Measurements from ENCODE around the gene RECK.

The RECK gene

DNA sequence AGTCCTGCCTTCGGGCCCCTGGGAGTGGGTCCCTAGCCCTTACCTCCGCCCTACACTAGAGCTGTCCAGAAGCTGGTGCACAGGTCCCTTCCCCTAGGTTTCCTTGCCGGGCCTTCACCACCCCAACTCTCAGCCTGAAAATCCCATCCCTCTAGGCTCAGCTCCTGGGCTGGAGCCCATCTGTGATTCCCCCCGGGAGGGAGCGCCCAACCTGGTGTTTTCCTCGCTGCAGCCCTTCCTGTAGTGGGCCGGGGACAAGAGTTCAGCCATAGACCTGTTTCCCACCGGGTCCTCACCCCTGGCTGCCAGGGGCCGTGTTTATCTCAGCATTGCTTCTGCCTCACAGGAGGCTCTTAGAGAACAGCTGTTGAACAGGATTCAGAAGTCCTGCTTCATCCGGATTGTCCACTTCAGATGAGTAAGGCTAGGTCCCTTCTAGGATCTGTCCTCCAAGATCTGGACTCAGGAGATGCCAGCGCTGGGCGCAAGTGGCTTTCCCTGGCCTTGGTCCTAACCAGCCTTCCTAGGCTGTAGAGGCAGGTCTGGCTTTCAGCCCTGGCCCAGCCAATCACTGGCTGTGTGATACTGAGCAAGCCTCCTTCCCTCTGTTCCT lies 100.8 kb downstream of the RECK start:
- DNase-seq (ENCODE audit: extremely low spot score): no peak
- ChIA-PET POLR2A (interaction anchor here (1.9 kb wide), 1 partner anchor 26 kb away, joined by 6 read pairs; no protein-coding TSS in a partner anchor), CTCF (no interaction called here)
- TF ChIP-seq FOXM1 (IDR thresholded peaks at IDR 0.05; ENCODE audit: borderline replicate concordance) (no peak), SUZ12 (IDR thresholded peaks at IDR 0.05) (no peak), FOXK2 (IDR thresholded peaks at IDR 0.05) (no peak), TARDBP (IDR thresholded peaks at IDR 0.05) (no peak), LEF1 (IDR thresholded peaks at IDR 0.05; ENCODE audit: borderline replicate concordance) (no peak), L3MBTL2 (conservative IDR thresholded peaks at IDR 0.05) (no peak), NFRKB (IDR thresholded peaks at IDR 0.05) (no peak), ELF4 (IDR thresholded peaks at IDR 0.05) (no peak), ZNF384 (IDR thresholded peaks at IDR 0.05) (no peak), BHLHE40 (IDR thresholded peaks at IDR 0.05; ENCODE audit: borderline replicate concordance) (no peak), ARNT (IDR thresholded peaks at IDR 0.05) (no peak), SP1 (IDR thresholded peaks at IDR 0.05) (no peak), HDGF (IDR thresholded peaks at IDR 0.05; ENCODE audit: borderline replicate concordance) (no peak), FOXA1 (IDR thresholded peaks at IDR 0.05) (no peak)
- TF ChIP-seq, protein P1, sequence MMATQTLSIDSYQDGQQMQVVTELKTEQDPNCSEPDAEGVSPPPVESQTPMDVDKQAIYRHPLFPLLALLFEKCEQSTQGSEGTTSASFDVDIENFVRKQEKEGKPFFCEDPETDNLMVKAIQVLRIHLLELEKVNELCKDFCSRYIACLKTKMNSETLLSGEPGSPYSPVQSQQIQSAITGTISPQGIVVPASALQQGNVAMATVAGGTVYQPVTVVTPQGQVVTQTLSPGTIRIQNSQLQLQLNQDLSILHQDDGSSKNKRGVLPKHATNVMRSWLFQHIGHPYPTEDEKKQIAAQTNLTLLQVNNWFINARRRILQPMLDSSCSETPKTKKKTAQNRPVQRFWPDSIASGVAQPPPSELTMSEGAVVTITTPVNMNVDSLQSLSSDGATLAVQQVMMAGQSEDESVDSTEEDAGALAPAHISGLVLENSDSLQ (IDR thresholded peaks at IDR 0.05): no peak

DNA sequence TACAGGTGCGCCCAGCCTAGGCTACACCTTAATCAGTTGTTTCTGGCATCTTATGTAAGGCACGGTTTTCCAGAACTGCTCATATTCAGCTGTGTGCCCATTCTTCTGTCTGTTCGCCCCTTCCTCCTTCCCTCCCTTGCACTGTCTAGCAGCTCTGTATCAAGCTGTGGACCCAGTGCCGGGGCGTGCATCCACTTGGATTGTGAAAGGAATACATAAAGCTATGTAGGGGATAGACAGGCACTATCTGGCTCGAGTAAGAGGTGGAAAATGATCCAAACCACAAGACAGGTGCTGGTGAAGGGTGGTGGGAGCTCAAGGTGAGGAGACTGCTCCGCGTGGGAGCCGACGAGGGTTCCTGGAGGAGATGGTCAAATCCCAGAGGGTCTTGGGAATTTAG lies 101.8 kb downstream of the RECK start:
- CTCF ChIA-PET: no interaction called here
- TF ChIP-seq HDGF (IDR thresholded peaks at IDR 0.05; ENCODE audit: borderline replicate concordance): no peak
- no peak for TF ChIP-seq SUZ12 (IDR thresholded peaks at IDR 0.05)
- TF ChIP-seq FOXK2 (IDR thresholded peaks at IDR 0.05): no peak
- no peak for TF ChIP-seq CTBP1 (IDR thresholded peaks at IDR 0.05; ENCODE audit: borderline replicate concordance)
- no peak for TF ChIP-seq TARDBP (IDR thresholded peaks at IDR 0.05)
- TF ChIP-seq BHLHE40 (IDR thresholded peaks at IDR 0.05; ENCODE audit: borderline replicate concordance): no peak
- TF ChIP-seq ARNT (IDR thresholded peaks at IDR 0.05): no peak
- no peak for TF ChIP-seq SP1 (IDR thresholded peaks at IDR 0.05)
- no peak for TF ChIP-seq LEF1 (IDR thresholded peaks at IDR 0.05; ENCODE audit: borderline replicate concordance)
- no peak for TF ChIP-seq ELF4 (IDR thresholded peaks at IDR 0.05)
- TF ChIP-seq NFRKB (IDR thresholded peaks at IDR 0.05): no peak
- TF ChIP-seq ZNF384 (IDR thresholded peaks at IDR 0.05): no peak
- no peak for TF ChIP-seq FOXA1 (IDR thresholded peaks at IDR 0.05)
- no peak for TF ChIP-seq FOXM1 (IDR thresholded peaks at IDR 0.05; ENCODE audit: borderline replicate concordance)
- TF ChIP-seq L3MBTL2 (conservative IDR thresholded peaks at IDR 0.05): no peak
- TF ChIP-seq, protein P1 (IDR thresholded peaks at IDR 0.05): no peak
- no peak for DNase-seq (ENCODE audit: extremely low spot score)
- POLR2A ChIA-PET: no interaction called here

DNA sequence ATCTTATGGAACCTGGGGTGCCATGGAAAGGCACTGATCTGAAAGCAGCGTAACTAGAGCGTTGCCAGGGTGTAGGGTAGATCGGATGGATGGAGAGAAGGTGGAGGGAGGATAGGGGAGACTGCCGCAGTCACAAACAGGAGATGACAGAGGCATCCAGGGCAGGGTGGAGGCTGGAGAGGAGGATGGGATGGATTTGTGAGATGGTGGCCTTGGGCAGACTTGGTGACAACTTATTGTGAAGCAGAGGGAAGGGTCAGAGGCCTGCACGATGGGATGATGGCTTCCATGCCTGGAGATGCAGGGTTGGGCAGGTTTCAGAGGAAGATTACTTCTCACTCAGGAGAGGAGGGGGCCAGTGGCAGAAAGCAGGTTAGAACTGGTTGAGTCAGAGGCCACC lies 102.2 kb downstream of the RECK start:
- CTCF ChIA-PET: no interaction called here
- DNase-seq (ENCODE audit: extremely low spot score): no peak
- POLR2A ChIA-PET: no interaction called here
- TF ChIP-seq ARNT (IDR thresholded peaks at IDR 0.05): no peak
- TF ChIP-seq FOXM1 (IDR thresholded peaks at IDR 0.05; ENCODE audit: borderline replicate concordance): no peak
- TF ChIP-seq CTBP1 (IDR thresholded peaks at IDR 0.05; ENCODE audit: borderline replicate concordance): no peak
- no peak for TF ChIP-seq L3MBTL2 (conservative IDR thresholded peaks at IDR 0.05)
- no peak for TF ChIP-seq LEF1 (IDR thresholded peaks at IDR 0.05; ENCODE audit: borderline replicate concordance)
- TF ChIP-seq BHLHE40 (IDR thresholded peaks at IDR 0.05; ENCODE audit: borderline replicate concordance): no peak
- no peak for TF ChIP-seq TARDBP (IDR thresholded peaks at IDR 0.05)

DNA sequence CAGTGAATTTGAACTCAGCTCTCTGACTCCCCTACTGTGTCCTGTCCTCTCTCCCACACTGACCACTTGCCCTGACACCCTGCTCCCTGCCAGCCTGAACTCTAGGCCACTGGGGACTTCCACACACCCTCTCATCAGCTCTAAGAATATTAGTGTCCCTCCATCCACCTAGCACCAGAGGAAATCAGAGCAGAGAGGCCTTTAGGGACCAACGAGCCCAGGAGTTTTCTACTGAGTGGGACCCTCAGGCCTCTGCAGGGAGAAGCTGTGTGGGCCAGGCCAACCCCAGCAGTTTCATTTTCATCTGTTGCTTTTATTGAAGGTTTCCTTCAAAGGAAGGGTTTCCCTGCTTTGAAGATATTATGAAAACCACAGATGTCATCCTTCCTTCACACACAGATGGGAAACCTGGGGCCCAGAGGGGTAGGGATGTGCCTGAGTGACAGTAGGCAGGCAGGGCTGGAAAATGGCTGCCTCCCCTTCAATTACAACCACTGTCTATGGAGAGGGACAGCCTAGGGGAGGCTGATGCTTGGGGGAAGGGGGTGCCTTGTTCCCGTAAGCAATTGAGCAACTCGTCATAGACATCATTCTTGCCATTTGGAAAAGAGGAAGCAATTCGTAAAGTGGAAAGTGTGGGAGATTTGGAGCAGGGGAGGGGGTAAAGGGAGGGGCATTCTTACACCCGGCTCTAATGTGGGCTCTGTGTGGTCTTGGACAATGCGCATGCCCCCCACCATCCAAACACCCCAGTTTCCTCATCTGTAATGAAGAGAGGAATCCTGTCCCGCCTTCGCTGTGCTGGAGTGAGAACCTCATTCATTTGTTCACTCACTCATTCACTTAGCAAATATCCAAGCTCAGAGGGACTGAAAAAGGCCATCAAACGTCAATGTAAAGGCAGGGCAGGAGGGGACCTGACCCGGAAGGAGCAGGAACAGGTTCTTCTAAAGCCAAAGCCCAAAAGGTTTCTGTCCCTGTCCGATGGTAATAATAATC lies 103.7 kb downstream of the RECK start:
- ChIA-PET POLR2A (no interaction called here), CTCF (no interaction called here)
- TF ChIP-seq FOXA1 (IDR thresholded peaks at IDR 0.05): no peak
- TF ChIP-seq ZNF384 (IDR thresholded peaks at IDR 0.05): no peak
- no peak for TF ChIP-seq SUZ12 (IDR thresholded peaks at IDR 0.05)
- no peak for TF ChIP-seq ELF4 (IDR thresholded peaks at IDR 0.05)
- no peak for TF ChIP-seq CTBP1 (IDR thresholded peaks at IDR 0.05; ENCODE audit: borderline replicate concordance)
- no peak for TF ChIP-seq BHLHE40 (IDR thresholded peaks at IDR 0.05; ENCODE audit: borderline replicate concordance)
- no peak for TF ChIP-seq SP1 (IDR thresholded peaks at IDR 0.05)
- TF ChIP-seq L3MBTL2 (conservative IDR thresholded peaks at IDR 0.05): no peak
- TF ChIP-seq, protein P1 (IDR thresholded peaks at IDR 0.05): no peak
- TF ChIP-seq LEF1 (IDR thresholded peaks at IDR 0.05; ENCODE audit: borderline replicate concordance): no peak
- TF ChIP-seq FOXK2 (IDR thresholded peaks at IDR 0.05): no peak
- TF ChIP-seq NFRKB (IDR thresholded peaks at IDR 0.05): no peak
- TF ChIP-seq TARDBP (IDR thresholded peaks at IDR 0.05): no peak
- TF ChIP-seq HDGF (IDR thresholded peaks at IDR 0.05; ENCODE audit: borderline replicate concordance): no peak
- TF ChIP-seq FOXM1 (IDR thresholded peaks at IDR 0.05; ENCODE audit: borderline replicate concordance): no peak
- DNase-seq (ENCODE audit: extremely low spot score): no peak

DNA sequence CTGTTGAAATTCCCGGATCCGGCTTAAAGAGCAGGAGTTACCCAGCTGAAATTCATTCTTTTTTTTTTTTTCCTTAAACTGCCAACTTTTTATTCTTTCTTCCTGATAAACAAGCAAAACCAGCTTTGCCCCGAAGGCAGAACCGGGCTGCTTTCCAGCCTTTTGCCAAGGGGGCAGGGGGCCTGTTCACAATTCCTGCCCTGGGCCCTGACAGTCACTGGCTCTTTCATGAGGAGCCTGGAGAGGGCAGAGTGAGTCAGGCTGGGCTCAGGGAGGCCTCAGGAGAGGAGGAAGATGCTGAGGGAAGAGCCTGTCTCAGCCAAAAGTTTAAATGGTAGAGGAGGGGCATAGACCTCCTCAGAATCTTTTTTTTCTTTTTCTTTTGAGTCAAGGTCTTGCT lies 104.6 kb downstream of the RECK start:
- POLR2A ChIA-PET: no interaction called here
- no peak for TF ChIP-seq SUZ12 (IDR thresholded peaks at IDR 0.05)
- no peak for TF ChIP-seq FOXA1 (IDR thresholded peaks at IDR 0.05)
- TF ChIP-seq CTBP1 (IDR thresholded peaks at IDR 0.05; ENCODE audit: borderline replicate concordance): no peak
- no peak for TF ChIP-seq LEF1 (IDR thresholded peaks at IDR 0.05; ENCODE audit: borderline replicate concordance)
- no peak for TF ChIP-seq ZNF384 (IDR thresholded peaks at IDR 0.05)
- no peak for TF ChIP-seq L3MBTL2 (conservative IDR thresholded peaks at IDR 0.05)
- no peak for TF ChIP-seq HDGF (IDR thresholded peaks at IDR 0.05; ENCODE audit: borderline replicate concordance)
- TF ChIP-seq FOXM1 (IDR thresholded peaks at IDR 0.05; ENCODE audit: borderline replicate concordance): no peak
- no peak for TF ChIP-seq FOXK2 (IDR thresholded peaks at IDR 0.05)
- TF ChIP-seq BHLHE40 (IDR thresholded peaks at IDR 0.05; ENCODE audit: borderline replicate concordance): no peak
- TF ChIP-seq, protein P1 (IDR thresholded peaks at IDR 0.05): no peak
- TF ChIP-seq ELF4 (IDR thresholded peaks at IDR 0.05): no peak
- TF ChIP-seq NFRKB (IDR thresholded peaks at IDR 0.05): no peak
- no peak for DNase-seq (ENCODE audit: extremely low spot score)
- CTCF ChIA-PET: no interaction called here

All from HEK293T (cell line).